GM18861 (cell line): ENCODE results near the gene IPO13.

ENCODE experiments used
- ATAC-seq: cut with Tn5 transposase; IDR thresholded peaks from one replicate; pipeline ENCODE4 v1.9.1; 2021; ENCODE audit not compliant: unreplicated experiment

Gene IPO13

GRCh38 chr1:43973981-43974442, 27.3 kb downstream of the IPO13 start:
- ATAC-seq: no peak

- ATAC-seq: peak; percentile 51
Observed at GRCh38 chr1:43974443-43975248, 27.9 kb downstream of the IPO13 start, which contains the start of gene ATP6V0B. Gene ATP6V0B (plus strand): TSS chr1:43974960. CDS start chr1:43975041, 81 bp downstream.

GRCh38 chr1:43975249-43975961, 28.7 kb downstream of the IPO13 start:
- no peak for ATAC-seq

GRCh38 chr1:43976045-43976444, 29.3 kb downstream of the IPO13 start:
- no peak for ATAC-seq

- no peak for ATAC-seq
Observed at GRCh38 chr1:43976890-43977289, 30.1 kb downstream of the IPO13 start.

GRCh38 chr1:43977376-43978263, 30.9 kb downstream of the IPO13 start:
- no peak for ATAC-seq

GRCh38 chr1:43978264-43978550, 31.5 kb downstream of the IPO13 start:
- ATAC-seq: no peak

- no peak for ATAC-seq
Observed at GRCh38 chr1:43978551-43979260, 32.0 kb downstream of the IPO13 start, which contains the start of gene B4GALT2. Gene B4GALT2 (plus strand): TSS chr1:43979210. CDS start chr1:43981161, 1,951 bp downstream.

GRCh38 chr1:43979261-43979527, 32.4 kb downstream of the IPO13 start:
- no peak for ATAC-seq

GRCh38 chr1:43979528-43980254, 32.9 kb downstream of the IPO13 start:
- ATAC-seq: no peak

GRCh38 chr1:43980255-43981134, 33.7 kb downstream of the IPO13 start:
- no peak for ATAC-seq

- ATAC-seq: no peak
Observed at GRCh38 chr1:43981135-43981491, 34.4 kb downstream of the IPO13 start.

GRCh38 chr1:43981636-43982035, 34.9 kb downstream of the IPO13 start:
- ATAC-seq: no peak

- no peak for ATAC-seq
Observed at GRCh38 chr1:43982241-43982640, 35.5 kb downstream of the IPO13 start.

- ATAC-seq: no peak
Observed at GRCh38 chr1:43982808-43983207, 36.1 kb downstream of the IPO13 start.

- ATAC-seq: no peak
Observed at GRCh38 chr1:43983253-43983899, 36.6 kb downstream of the IPO13 start.

- ATAC-seq: no peak
Observed at GRCh38 chr1:43984855-43985254, 38.1 kb downstream of the IPO13 start.

GRCh38 chr1:43985984-43986595, 39.3 kb downstream of the IPO13 start:
- ATAC-seq: no peak
